Measurements from ENCODE around the gene RNASEL. TPM values are rescaled to one million over a fixed set of nuclear protein-coding genes. Genes with fewer than 3 reads are reported as not detected.

RNASEL gene
- polyA plus RNA-seq, 2 of the 4 experiments (the other 2 are of a cell fraction) = 1.9 to 4.1 TPM

DNA sequence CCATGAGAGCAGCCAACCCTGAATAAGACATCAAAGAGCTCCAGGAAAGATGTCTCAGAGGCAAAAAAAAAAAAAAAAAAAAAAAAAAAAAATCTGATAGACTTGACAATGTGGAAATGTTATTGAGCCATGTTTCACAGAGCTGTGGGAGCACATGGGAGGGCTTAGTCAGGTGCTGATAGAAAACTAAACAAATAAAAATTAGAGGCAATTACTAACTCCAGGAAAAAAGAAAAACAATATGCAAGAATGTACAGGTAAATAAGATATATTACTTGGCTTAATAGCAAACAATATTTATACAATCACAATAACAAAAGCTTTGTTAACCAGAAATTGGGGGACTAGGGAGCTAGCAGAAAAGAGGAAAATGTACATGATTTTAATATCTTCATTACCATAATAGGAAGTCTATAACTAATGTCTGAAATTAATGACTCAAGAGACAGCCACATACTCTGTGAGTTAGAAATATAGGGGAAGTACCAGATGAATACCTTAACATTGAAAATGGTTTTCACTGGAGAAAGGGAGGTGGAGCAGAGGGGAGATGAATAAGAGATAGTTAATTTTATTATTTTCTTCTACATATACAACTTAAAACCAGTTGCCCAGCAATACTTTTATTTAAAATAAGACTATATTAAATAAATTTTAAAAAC lies 32.0 kb upstream of the RNASEL start:
- CTCF ChIA-PET = interaction anchor here (2.6 kb wide), 1 partner anchor 26 kb away, joined by 8 read pairs; no protein-coding TSS in a partner anchor
- peaks cover 10% of the 10 kb centered on the region; the same call in 1 of the 3 replicates for H3K4me1 ChIP-seq
- H3K27ac ChIP-seq = no peak overlapping the region
- no peak for DNase-seq (ENCODE audit: low read depth in 1 of 2, low spot score in 1 of 2)
- no peaks in the 10 kb centered on the region for H3K9me3 ChIP-seq
- TF ChIP-seq NR3C1 (IDR thresholded peaks at IDR 0.05) = no peak
- no peak for TF ChIP-seq RFX5 (IDR thresholded peaks at IDR 0.05)
- TF ChIP-seq, protein P1, sequence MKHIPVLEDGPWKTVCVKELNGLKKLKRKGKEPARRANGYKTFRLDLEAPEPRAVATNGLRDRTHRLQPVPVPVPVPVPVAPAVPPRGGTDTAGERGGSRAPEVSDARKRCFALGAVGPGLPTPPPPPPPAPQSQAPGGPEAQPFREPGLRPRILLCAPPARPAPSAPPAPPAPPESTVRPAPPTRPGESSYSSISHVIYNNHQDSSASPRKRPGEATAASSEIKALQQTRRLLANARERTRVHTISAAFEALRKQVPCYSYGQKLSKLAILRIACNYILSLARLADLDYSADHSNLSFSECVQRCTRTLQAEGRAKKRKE (CRISPR knock-in tag; IDR thresholded peaks at IDR 0.05; ENCODE audit: low read depth) = no peak
- TF ChIP-seq SREBF2 (IDR thresholded peaks at IDR 0.05) = no peak
- H3K4me2 ChIP-seq = no peak overlapping the region
- H3K4me3 ChIP-seq = no peak overlapping the region
- no peak for FAIRE-seq
- POLR2A ChIA-PET = no interaction called here
- ATAC-seq = no peak

DNA sequence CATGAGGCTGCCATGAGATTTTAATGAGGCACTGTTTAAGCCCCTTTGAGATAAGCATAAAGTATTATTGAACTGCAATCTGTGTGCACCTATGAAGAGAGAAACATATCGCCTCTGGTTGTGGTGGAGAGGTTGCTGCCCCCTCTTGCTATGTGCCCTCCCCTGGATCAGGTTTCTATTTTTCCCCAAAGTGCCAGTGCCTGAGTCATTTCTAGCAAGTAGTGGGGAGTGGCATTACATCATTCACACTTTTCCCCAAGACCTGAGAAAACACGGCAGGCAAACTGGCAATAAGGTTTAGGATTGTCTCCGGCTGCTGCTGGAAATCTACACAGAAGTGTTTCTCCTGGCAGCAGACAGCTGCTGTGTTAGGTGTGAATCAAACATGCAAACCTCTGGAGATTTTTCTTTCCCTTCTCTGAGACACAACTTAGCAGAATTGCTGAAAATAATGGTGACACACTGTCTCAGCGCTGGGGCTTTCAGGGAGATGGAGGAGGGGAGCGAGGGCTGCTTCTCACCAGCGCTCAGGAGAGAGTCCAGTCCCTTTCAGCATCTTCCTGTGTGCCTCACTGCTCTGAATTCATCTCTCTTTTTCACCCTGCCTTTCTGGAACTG lies 28.8 kb upstream of the RNASEL start:
- no peak overlapping the region for H3K4me2 ChIP-seq
- H3K4me1 ChIP-seq = peaks cover 11% of the 10 kb centered on the region; the same call in 1 of the 3 replicates
- H3K27ac ChIP-seq = no peak overlapping the region
- ChIA-PET POLR2A (no interaction called here), CTCF (interaction anchor here (0.6 to 2.6 kb wide), 6 partner anchors 17 to 802 kb away, joined by 3 to 17 read pairs (median 6); no protein-coding TSS in a partner anchor)
- TF ChIP-seq FOSL2 (IDR thresholded peaks at IDR 0.05) (no peak), FOSL2 (CRISPR knock-in tag; IDR thresholded peaks at IDR 0.05) (no peak), RNF2 (IDR thresholded peaks at IDR 0.05; ENCODE audit: borderline replicate concordance, low read depth) (no peak), CHD4 (IDR thresholded peaks at IDR 0.05; ENCODE audit: borderline replicate concordance) (no peak), HEYL (CRISPR knock-in tag; IDR thresholded peaks at IDR 0.05) (no peak), ZNF302 (CRISPR knock-in tag; IDR thresholded peaks at IDR 0.05) (no peak), JUNB (IDR thresholded peaks at IDR 0.05) (no peak), ZC3H11A (IDR thresholded peaks at IDR 0.05) (no peak), CBX8 (IDR thresholded peaks at IDR 0.05) (no peak), BHLHE40 (IDR thresholded peaks at IDR 0.05; ENCODE audit: low read depth, low read length) (no peak), TP53 (CRISPR knock-in tag; IDR thresholded peaks at IDR 0.05) (no peak), NFE2L2 (conservative IDR thresholded peaks at IDR 0.05; ENCODE audit: low read length) (no peak), EHF (CRISPR knock-in tag; IDR thresholded peaks at IDR 0.05) (no peak), HOXA7 (CRISPR knock-in tag; IDR thresholded peaks at IDR 0.05) (no peak), POLR2A (IDR thresholded peaks at IDR 0.05; ENCODE audit: low read length) (no peak), ZFP36 (IDR thresholded peaks at IDR 0.05; ENCODE audit: borderline replicate concordance, partially characterized antibody) (no peak), RARB (CRISPR knock-in tag; IDR thresholded peaks at IDR 0.05) (no peak), RFX5 (IDR thresholded peaks at IDR 0.05) (no peak), CBX2 (IDR thresholded peaks at IDR 0.05; ENCODE audit: borderline replicate concordance, low read depth) (no peak)
- TF ChIP-seq, protein P2, sequence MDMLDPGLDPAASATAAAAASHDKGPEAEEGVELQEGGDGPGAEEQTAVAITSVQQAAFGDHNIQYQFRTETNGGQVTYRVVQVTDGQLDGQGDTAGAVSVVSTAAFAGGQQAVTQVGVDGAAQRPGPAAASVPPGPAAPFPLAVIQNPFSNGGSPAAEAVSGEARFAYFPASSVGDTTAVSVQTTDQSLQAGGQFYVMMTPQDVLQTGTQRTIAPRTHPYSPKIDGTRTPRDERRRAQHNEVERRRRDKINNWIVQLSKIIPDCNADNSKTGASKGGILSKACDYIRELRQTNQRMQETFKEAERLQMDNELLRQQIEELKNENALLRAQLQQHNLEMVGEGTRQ (IDR thresholded peaks at IDR 0.05) = no peak
- TF ChIP-seq, protein P1 (CRISPR knock-in tag; IDR thresholded peaks at IDR 0.05; ENCODE audit: low read depth) = no peak
- FAIRE-seq (no peak), DNase-seq (ENCODE audit: low read depth in 1 of 2, low spot score in 1 of 2) (no peak), ATAC-seq (no peak)
- 53% methylated on average over 6 of the region's 6 CpGs for WGBS (ENCODE audit: missing lambda C conversion rate)
- H3K9me3 ChIP-seq = no peaks in the 10 kb centered on the region
- H3K4me3 ChIP-seq = no peak overlapping the region
